Measurements from ENCODE around the gene CTSO. TPM values are rescaled to one million over a fixed set of nuclear protein-coding genes. Genes with fewer than 3 reads are reported as not detected.

The CTSO gene
- total and polyA plus RNA-seq, 2 donors (not counting 3 experiments of a cell fraction or from before 2014, with no cell fraction given) = 7.9 to 8.5 TPM

GRCh38 chr4:155901013-155901412 lies 52.7 kb downstream of the CTSO start:
- no peak overlapping the region for H3K4me2 ChIP-seq (ENCODE audit: insufficient read depth, low read length)
- CTCF ChIA-PET = interaction anchor here (1.0 kb wide), 1 partner anchor 14 kb away, joined by 3 read pairs; no protein-coding TSS in a partner anchor
- POLR2A ChIA-PET = no interaction called here
- no peaks in the 10 kb centered on the region for H3K79me2 ChIP-seq (ENCODE audit: control insufficient read depth, insufficient read depth, low read length)
- H3K27me3 ChIP-seq (ENCODE audit: control insufficient read depth in 2 of 2, insufficient read depth in 2 of 2, low read length in 2 of 2) = no peaks in the 10 kb centered on the region
- DNase-seq (ENCODE audit: low read depth, low spot score) (no peak), FAIRE-seq (no peak)
- no peaks in the 10 kb centered on the region for H4K20me1 ChIP-seq (replicated peaks; ENCODE audit: control insufficient read depth, extremely low read depth, insufficient read depth, low read length)
- no peaks in the 10 kb centered on the region for H3K4me1 ChIP-seq (ENCODE audit: control insufficient read depth, extremely low read depth, insufficient read depth, low read length)
- BruUV-seq (replicated peaks) = no TSS peak
- intact Hi-C loops (cut with micrococcal nuclease) (no loop called here), dilution Hi-C loops (cut with MboI; ENCODE audit: extremely low pct_ligation_motif_present, low sequenced_read_pairs) (no loop called here)
- H3K9ac ChIP-seq (replicated peaks; ENCODE audit: extremely low read depth, insufficient read depth, low read length) = no peak overlapping the region
- no peak for TF ChIP-seq FOS (IDR thresholded peaks at IDR 0.05; ENCODE audit: borderline replicate concordance, insufficient read depth, low read length)
- no peak for TF ChIP-seq MAX (IDR thresholded peaks at IDR 0.05; ENCODE audit: insufficient read depth, insufficient read length)
- TF ChIP-seq POLR2A (IDR thresholded peaks at IDR 0.05; ENCODE audit: low read depth, low read length) = no peak
- TF ChIP-seq POLR2AphosphoS5 (IDR thresholded peaks at IDR 0.05; ENCODE audit: insufficient read depth, low read depth, low read length) = no peak
- TF ChIP-seq JUN (IDR thresholded peaks at IDR 0.05; ENCODE audit: borderline replicate concordance, insufficient read depth, insufficient read length, low read depth) = no peak
- no peak for TF ChIP-seq EZH2 (IDR thresholded peaks at IDR 0.05; ENCODE audit: borderline replicate concordance, low read depth, low read length, severe bottlenecking)
- no peak for TF ChIP-seq CTCF (IDR thresholded peaks at IDR 0.05; ENCODE audit: extremely low read depth in 1 of 2, insufficient read depth in 1 of 2, low read depth in 1 of 2, low read length in 2 of 2)
- no peak for TF ChIP-seq MYC (IDR thresholded peaks at IDR 0.05; ENCODE audit: low read depth, low read length)
- no peak for TF ChIP-seq GATA2 (IDR thresholded peaks at IDR 0.05; ENCODE audit: insufficient read depth, insufficient read length, low read depth, low read length)
- H3K36me3 ChIP-seq (ENCODE audit: control insufficient read depth in 2 of 2, extremely low read depth in 1 of 2, insufficient read depth in 2 of 2, low read length in 2 of 2) = no peaks in the 10 kb centered on the region
- no peaks in the 10 kb centered on the region for H3K9me3 ChIP-seq (replicated peaks; ENCODE audit: control insufficient read depth, insufficient read depth, low read length)
- no peak overlapping the region for H2AFZ ChIP-seq (ENCODE audit: low read depth, low read length)
- H3K27ac ChIP-seq (ENCODE audit: insufficient read depth, low read depth, low read length) = no peak overlapping the region
- no peak overlapping the region for H3K4me3 ChIP-seq (replicated peaks in 1 of 3; ENCODE audit: insufficient read depth in 1 of 3, low read depth in 1 of 3, low read length in 3 of 3)
- H3K9me1 ChIP-seq (replicated peaks; ENCODE audit: control insufficient read depth, extremely low read depth, insufficient read depth, low read length) = no peaks in the 10 kb centered on the region

Measured in endothelial cell of umbilical vein (primary cell).